ENCODE results near the gene SCD5.

DNA sequence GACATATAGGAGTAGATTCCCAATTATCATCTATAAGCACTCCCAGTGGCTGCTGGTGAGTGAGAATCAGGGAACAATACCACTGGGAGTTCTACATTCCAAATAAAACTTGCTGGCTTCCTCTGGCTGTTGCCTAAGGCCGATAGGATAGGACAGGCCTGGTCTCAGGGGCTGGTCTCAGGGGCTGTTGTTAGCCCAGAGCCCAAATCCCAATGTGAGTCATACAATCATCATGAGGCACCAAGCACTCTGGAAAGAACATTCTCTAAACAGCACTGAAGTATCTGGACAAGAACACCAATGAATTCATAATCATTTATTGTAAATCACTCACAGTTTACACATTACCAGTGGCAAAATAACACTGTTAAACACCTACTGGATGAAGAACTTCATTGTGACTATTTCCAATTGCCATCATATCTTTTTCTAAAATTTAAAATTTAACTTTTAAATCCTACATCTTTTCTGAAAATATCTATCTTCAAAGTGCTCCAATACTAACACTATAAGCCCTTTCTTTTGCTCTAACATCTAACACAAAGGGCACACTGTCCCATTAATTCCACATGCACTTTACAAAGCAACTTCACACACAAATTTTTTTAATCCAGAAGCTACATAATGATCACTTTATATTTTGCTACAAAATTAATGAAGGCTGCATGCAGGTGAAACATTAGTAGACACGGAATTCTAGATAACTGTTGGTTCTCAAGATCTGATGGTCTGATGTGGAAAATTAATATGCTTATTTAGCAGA, 169.2 kb downstream of the SCD5 start:
- TF ChIP-seq, protein P1, sequence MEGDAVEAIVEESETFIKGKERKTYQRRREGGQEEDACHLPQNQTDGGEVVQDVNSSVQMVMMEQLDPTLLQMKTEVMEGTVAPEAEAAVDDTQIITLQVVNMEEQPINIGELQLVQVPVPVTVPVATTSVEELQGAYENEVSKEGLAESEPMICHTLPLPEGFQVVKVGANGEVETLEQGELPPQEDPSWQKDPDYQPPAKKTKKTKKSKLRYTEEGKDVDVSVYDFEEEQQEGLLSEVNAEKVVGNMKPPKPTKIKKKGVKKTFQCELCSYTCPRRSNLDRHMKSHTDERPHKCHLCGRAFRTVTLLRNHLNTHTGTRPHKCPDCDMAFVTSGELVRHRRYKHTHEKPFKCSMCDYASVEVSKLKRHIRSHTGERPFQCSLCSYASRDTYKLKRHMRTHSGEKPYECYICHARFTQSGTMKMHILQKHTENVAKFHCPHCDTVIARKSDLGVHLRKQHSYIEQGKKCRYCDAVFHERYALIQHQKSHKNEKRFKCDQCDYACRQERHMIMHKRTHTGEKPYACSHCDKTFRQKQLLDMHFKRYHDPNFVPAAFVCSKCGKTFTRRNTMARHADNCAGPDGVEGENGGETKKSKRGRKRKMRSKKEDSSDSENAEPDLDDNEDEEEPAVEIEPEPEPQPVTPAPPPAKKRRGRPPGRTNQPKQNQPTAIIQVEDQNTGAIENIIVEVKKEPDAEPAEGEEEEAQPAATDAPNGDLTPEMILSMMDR (IDR thresholded peaks at IDR 0.05), result no peak
- TF ChIP-seq EP300 (IDR thresholded peaks at IDR 0.05), result no peak

Measured in esophagus muscularis mucosa (tissue), 3 donors.